ENCODE measurements around the gene HTR7.

DNA sequence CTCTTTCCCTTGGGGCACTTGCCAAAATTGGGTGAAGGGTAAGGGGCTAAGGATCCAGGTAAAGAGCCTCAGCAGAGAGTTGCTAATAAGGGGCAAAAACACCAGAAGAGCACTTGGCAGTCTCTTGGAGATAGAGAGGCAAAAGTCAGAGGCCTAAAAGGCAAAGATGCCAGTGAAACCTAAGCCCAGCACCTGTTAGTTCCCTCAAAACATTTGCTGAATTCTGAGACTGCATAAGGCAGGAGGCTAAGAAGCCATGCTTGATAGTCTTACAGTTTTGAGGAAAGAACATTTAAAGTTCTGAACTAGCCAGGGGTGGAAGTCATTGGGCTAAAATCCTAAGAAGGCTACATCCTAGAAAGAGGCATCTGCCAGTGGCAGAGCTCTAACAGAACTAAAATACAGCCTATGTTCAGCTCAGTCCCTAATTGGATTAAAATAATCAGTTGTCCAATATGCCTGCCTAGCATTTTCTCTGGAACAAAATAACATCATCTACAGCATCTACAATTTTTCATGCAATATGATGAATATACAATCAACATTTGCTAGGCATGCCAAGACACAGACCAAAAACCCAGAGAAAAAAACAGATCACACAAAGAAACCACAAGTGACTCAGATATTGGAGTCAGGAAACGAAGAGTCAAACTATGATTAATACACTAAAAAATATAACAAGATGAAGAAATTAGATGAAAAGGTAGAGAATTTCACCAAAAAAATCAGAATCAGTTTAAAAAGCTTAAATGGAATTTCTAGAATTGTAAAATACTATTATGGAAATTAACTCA, 7.7 kb downstream of the HTR7 start:
- TF ChIP-seq CTCF (optimal IDR thresholded peaks at IDR 0.05 in 1 of 3, IDR thresholded peaks at IDR 0.05 in 1 of 3, conservative IDR thresholded peaks at IDR 0.05 in 1 of 3; ENCODE audit: extremely low read depth in 1 of 3, insufficient read depth in 2 of 3, low read length in 3 of 3) (no peak), EZH2 (IDR thresholded peaks at IDR 0.05; ENCODE audit: low read length) (no peak)
